Progenitor cell of endocrine pancreas (in vitro differentiated cells): ENCODE data around the gene SYT1. TPM values are rescaled to one million over a fixed set of nuclear protein-coding genes. Genes with fewer than 3 reads are reported as not detected.

ENCODE experiments used
- DNase-seq: peaks from one replicate; pipeline ENCODE4 v3.0.0; 2021; ENCODE audit warnings: low spot score; ENCODE audit not compliant: unreplicated experiment
- H3K27ac Mint-ChIP-seq: 2 replicates; pipeline ENCODE4 v1.8.0; 2021; ENCODE audit warnings: mild to moderate bottlenecking, moderate library complexity, mixed read lengths
- H3K27me3 Mint-ChIP-seq: 2 replicates; pipeline ENCODE4 v1.8.0; 2021; ENCODE audit warnings: mixed read lengths
- H3K36me3 Mint-ChIP-seq: 2 replicates; pipeline ENCODE4 v1.8.0; 2022; ENCODE audit warnings: mixed read lengths; ENCODE audit not compliant: insufficient read depth
- H3K4me1 Mint-ChIP-seq: 2 replicates; pipeline ENCODE4 v1.8.0; 2021; ENCODE audit warnings: low read depth, mixed read lengths
- H3K4me3 Mint-ChIP-seq: 2 replicates; pipeline ENCODE4 v1.8.0; 2021; ENCODE audit warnings: low read depth, mild to moderate bottlenecking, moderate library complexity, mixed read lengths
- H3K9me3 Mint-ChIP-seq: 2 replicates; pipeline ENCODE4 v1.8.0; 2021; ENCODE audit warnings: low read depth, mixed read lengths
- CTCF ChIP-seq: fragments of 200-600 bp; sonication (generic); IDR thresholded peaks from one replicate; pipeline ENCODE4 v1.5.0; 2021; ENCODE audit warnings: antibody characterized with exemption, mild to moderate bottlenecking; ENCODE audit not compliant: unreplicated experiment
- total RNA-seq: library from RNA; stranded (reverse); gene quantifications from 2 replicates; pipeline ENCODE4 v1.2.1, GENCODE V29; 2021

Gene SYT1
- total RNA-seq, 1 donor from 2014 or later = 4.3 TPM

GRCh38 chr12:79288911-79289310, 424.3 kb downstream of the SYT1 start:
- Mint-ChIP-seq H3K4me3 (no peak overlapping the region), H3K27ac (no peak overlapping the region)
- no peak for TF ChIP-seq CTCF

GRCh38 chr12:79291711-79292110, 427.1 kb downstream of the SYT1 start:
- DNase-seq = no peak
- Mint-ChIP-seq H3K27ac (no peak overlapping the region), H3K9me3 (no peaks in the 10 kb centered on the region), H3K36me3 (no peaks in the 10 kb centered on the region), H3K4me3 (no peak overlapping the region), H3K27me3 (no peaks in the 10 kb centered on the region), H3K4me1 (peaks cover 2% of the 10 kb centered on the region)
- no peak for TF ChIP-seq CTCF

More at GRCh38 chr12:79288911-79289310, 424.3 kb downstream of the SYT1 start:
- no peak for DNase-seq
- no peaks in the 10 kb centered on the region for H3K9me3 Mint-ChIP-seq
- no peaks in the 10 kb centered on the region for H3K4me1 Mint-ChIP-seq
- H3K36me3 Mint-ChIP-seq = no peaks in the 10 kb centered on the region
- no peaks in the 10 kb centered on the region for H3K27me3 Mint-ChIP-seq

- H3K9me3 Mint-ChIP-seq = no peaks in the 10 kb centered on the region
- H3K27ac Mint-ChIP-seq = peak overlapping the region; percentile 10
- peaks cover 8% of the 10 kb centered on the region for H3K4me1 Mint-ChIP-seq
- DNase-seq = no peak
- TF ChIP-seq CTCF = no peak
- H3K27me3 Mint-ChIP-seq = no peaks in the 10 kb centered on the region
- no peaks in the 10 kb centered on the region for H3K36me3 Mint-ChIP-seq
- no peak overlapping the region for H3K4me3 Mint-ChIP-seq
Measured at GRCh38 chr12:79294590-79294989, 430.0 kb downstream of the SYT1 start.

- H3K36me3 Mint-ChIP-seq = no peaks in the 10 kb centered on the region
- H3K27me3 Mint-ChIP-seq = no peaks in the 10 kb centered on the region
- no peaks in the 10 kb centered on the region for H3K9me3 Mint-ChIP-seq
- DNase-seq = no peak
- H3K4me1 Mint-ChIP-seq = peaks cover 15% of the 10 kb centered on the region
- no peak for TF ChIP-seq CTCF
- no peak overlapping the region for H3K4me3 Mint-ChIP-seq
- no peak overlapping the region for H3K27ac Mint-ChIP-seq
Measured at GRCh38 chr12:79295572-79295971, 431.0 kb downstream of the SYT1 start.

- Mint-ChIP-seq H3K36me3 (no peaks in the 10 kb centered on the region), H3K9me3 (no peaks in the 10 kb centered on the region), H3K4me1 (peaks cover 15% of the 10 kb centered on the region), H3K27me3 (no peaks in the 10 kb centered on the region), H3K27ac (no peak overlapping the region), H3K4me3 (no peak overlapping the region)
- no peak for DNase-seq
- no peak for TF ChIP-seq CTCF
Measured at GRCh38 chr12:79296133-79296532, 431.6 kb downstream of the SYT1 start.
